ENCODE data around the gene AFAP1. TPM values are rescaled to one million over a fixed set of nuclear protein-coding genes. Genes with fewer than 3 reads are reported as not detected.

Gene AFAP1
- total RNA-seq, 1 donor from 2014 or later: 57.6 TPM

GRCh38 chr4:7938609-7939376, 868 bp downstream of the AFAP1 start:
- Mint-ChIP-seq H3K4me1 (ENCODE audit: low read depth) (peaks cover 31% of the 10 kb centered on the region), H3K36me3 (ENCODE audit: low read depth) (peaks cover 6% of the 10 kb centered on the region), H3K27me3 (ENCODE audit: low read depth) (peaks cover 8% of the 10 kb centered on the region), H3K4me3 (ENCODE audit: low read depth) (peak overlapping the region; percentile 85), H3K9me3 (no peaks in the 10 kb centered on the region), H3K27ac (peak overlapping the region; percentile 58)
- intact Hi-C loops (cut with micrococcal nuclease): loop anchor here (1.0 to 5.0 kb wide), 3 partner anchors 22 to 61 kb away; no protein-coding TSS in a partner anchor
- DNase-seq (ENCODE audit: low spot score): no peak

GRCh38 chr4:7938266-7938608, 1.4 kb downstream of the AFAP1 start:
- peak overlapping the region; percentile 85 for H3K4me3 Mint-ChIP-seq (ENCODE audit: low read depth)
- peaks cover 7% of the 10 kb centered on the region for H3K36me3 Mint-ChIP-seq (ENCODE audit: low read depth)
- H3K27ac Mint-ChIP-seq: peak overlapping the region; percentile 58
- H3K9me3 Mint-ChIP-seq: no peaks in the 10 kb centered on the region
- H3K27me3 Mint-ChIP-seq (ENCODE audit: low read depth): peaks cover 8% of the 10 kb centered on the region
- intact Hi-C loops (cut with micrococcal nuclease): loop anchor here (1.0 to 5.0 kb wide), 2 partner anchors 22 to 61 kb away; no protein-coding TSS in a partner anchor
- H3K4me1 Mint-ChIP-seq (ENCODE audit: low read depth): peaks cover 31% of the 10 kb centered on the region
- no peak for DNase-seq (ENCODE audit: low spot score)

GRCh38 chr4:7937006-7937405, 2.7 kb downstream of the AFAP1 start:
- DNase-seq (ENCODE audit: low spot score): no peak
- Mint-ChIP-seq H3K36me3 (ENCODE audit: low read depth) (peaks cover 7% of the 10 kb centered on the region), H3K27me3 (ENCODE audit: low read depth) (peaks cover 8% of the 10 kb centered on the region), H3K9me3 (no peaks in the 10 kb centered on the region), H3K4me1 (ENCODE audit: low read depth) (peaks cover 31% of the 10 kb centered on the region), H3K27ac (no peak overlapping the region), H3K4me3 (ENCODE audit: low read depth) (no peak overlapping the region)
- intact Hi-C loops (cut with micrococcal nuclease): loop anchor here (5.0 kb wide), 1 partner anchor 60 kb away; no protein-coding TSS in a partner anchor

GRCh38 chr4:7933651-7934510, 5.8 kb downstream of the AFAP1 start:
- no peak for DNase-seq (ENCODE audit: low spot score)
- Mint-ChIP-seq H3K4me3 (ENCODE audit: low read depth) (no peak overlapping the region), H3K4me1 (ENCODE audit: low read depth) (peaks cover 23% of the 10 kb centered on the region), H3K27me3 (ENCODE audit: low read depth) (peaks cover 8% of the 10 kb centered on the region), H3K9me3 (no peaks in the 10 kb centered on the region), H3K36me3 (ENCODE audit: low read depth) (peaks cover 7% of the 10 kb centered on the region), H3K27ac (no peak overlapping the region)
- intact Hi-C loops (cut with micrococcal nuclease): loop anchor here (5.0 kb wide), 1 partner anchor 47 kb away; no protein-coding TSS in a partner anchor

GRCh38 chr4:7932287-7932686, 7.4 kb downstream of the AFAP1 start:
- intact Hi-C loops (cut with micrococcal nuclease): loop anchor here (5.0 kb wide), 1 partner anchor 45 kb away; no protein-coding TSS in a partner anchor
- H3K4me3 Mint-ChIP-seq (ENCODE audit: low read depth): no peak overlapping the region

GRCh38 chr4:7929118-7929951, 10.3 kb downstream of the AFAP1 start:
- no peak overlapping the region for H3K4me3 Mint-ChIP-seq (ENCODE audit: low read depth)
- peaks cover 4% of the 10 kb centered on the region for H3K9me3 Mint-ChIP-seq
- intact Hi-C loops (cut with micrococcal nuclease): no loop called here
- H3K36me3 Mint-ChIP-seq (ENCODE audit: low read depth): peaks cover 12% of the 10 kb centered on the region
- H3K4me1 Mint-ChIP-seq (ENCODE audit: low read depth): peaks cover 5% of the 10 kb centered on the region
- DNase-seq (ENCODE audit: low spot score): no peak
- no peak overlapping the region for H3K27ac Mint-ChIP-seq
- H3K27me3 Mint-ChIP-seq (ENCODE audit: low read depth): no peaks in the 10 kb centered on the region

More at GRCh38 chr4:7932287-7932686, 7.4 kb downstream of the AFAP1 start:
- H3K27ac Mint-ChIP-seq: no peak overlapping the region
- H3K27me3 Mint-ChIP-seq (ENCODE audit: low read depth): peaks cover 3% of the 10 kb centered on the region
- DNase-seq (ENCODE audit: low spot score): no peak
- H3K36me3 Mint-ChIP-seq (ENCODE audit: low read depth): peaks cover 7% of the 10 kb centered on the region
- H3K9me3 Mint-ChIP-seq: no peaks in the 10 kb centered on the region
- H3K4me1 Mint-ChIP-seq (ENCODE audit: low read depth): peaks cover 17% of the 10 kb centered on the region

- no peak overlapping the region for H3K4me3 Mint-ChIP-seq (ENCODE audit: low read depth)
- peaks cover 3% of the 10 kb centered on the region for H3K4me1 Mint-ChIP-seq (ENCODE audit: low read depth)
- no peak for DNase-seq (ENCODE audit: low spot score)
- H3K9me3 Mint-ChIP-seq: peaks cover 4% of the 10 kb centered on the region
- intact Hi-C loops (cut with micrococcal nuclease): no loop called here
- no peaks in the 10 kb centered on the region for H3K27me3 Mint-ChIP-seq (ENCODE audit: low read depth)
- H3K27ac Mint-ChIP-seq: no peak overlapping the region
- peaks cover 7% of the 10 kb centered on the region for H3K36me3 Mint-ChIP-seq (ENCODE audit: low read depth)
These were observed 10.9 kb downstream of the AFAP1 start for GRCh38 chr4:7928711-7929110.

GRCh38 chr4:7926822-7927221, 12.8 kb downstream of the AFAP1 start:
- Mint-ChIP-seq H3K9me3 (peaks cover 4% of the 10 kb centered on the region), H3K27ac (no peak overlapping the region), H3K4me1 (ENCODE audit: low read depth) (peaks cover 4% of the 10 kb centered on the region), H3K27me3 (ENCODE audit: low read depth) (no peaks in the 10 kb centered on the region), H3K36me3 (ENCODE audit: low read depth) (peaks cover 9% of the 10 kb centered on the region), H3K4me3 (ENCODE audit: low read depth) (no peak overlapping the region)
- intact Hi-C loops (cut with micrococcal nuclease): no loop called here
- no peak for DNase-seq (ENCODE audit: low spot score)

GRCh38 chr4:7924570-7924969, 15.1 kb downstream of the AFAP1 start:
- H3K4me1 Mint-ChIP-seq (ENCODE audit: low read depth): peaks cover 4% of the 10 kb centered on the region
- peaks cover 4% of the 10 kb centered on the region for H3K9me3 Mint-ChIP-seq

GRCh38 chr4:7924163-7924562, 15.5 kb downstream of the AFAP1 start:
- Mint-ChIP-seq H3K4me1 (ENCODE audit: low read depth) (peaks cover 4% of the 10 kb centered on the region), H3K4me3 (ENCODE audit: low read depth) (no peak overlapping the region), H3K36me3 (ENCODE audit: low read depth) (peaks cover 9% of the 10 kb centered on the region), H3K27me3 (ENCODE audit: low read depth) (no peaks in the 10 kb centered on the region), H3K27ac (no peak overlapping the region), H3K9me3 (peaks cover 4% of the 10 kb centered on the region)
- intact Hi-C loops (cut with micrococcal nuclease): no loop called here
- DNase-seq (ENCODE audit: low spot score): no peak

More at GRCh38 chr4:7924570-7924969, 15.1 kb downstream of the AFAP1 start:
- no peak overlapping the region for H3K4me3 Mint-ChIP-seq (ENCODE audit: low read depth)
- intact Hi-C loops (cut with micrococcal nuclease): no loop called here
- DNase-seq (ENCODE audit: low spot score): no peak
- H3K36me3 Mint-ChIP-seq (ENCODE audit: low read depth): peaks cover 9% of the 10 kb centered on the region
- no peak overlapping the region for H3K27ac Mint-ChIP-seq
- H3K27me3 Mint-ChIP-seq (ENCODE audit: low read depth): no peaks in the 10 kb centered on the region

GRCh38 chr4:7922466-7922865, 17.2 kb downstream of the AFAP1 start:
- no peak overlapping the region for H3K27ac Mint-ChIP-seq
- H3K4me1 Mint-ChIP-seq (ENCODE audit: low read depth): peaks cover 4% of the 10 kb centered on the region
- H3K36me3 Mint-ChIP-seq (ENCODE audit: low read depth): peaks cover 9% of the 10 kb centered on the region
- peaks cover 4% of the 10 kb centered on the region for H3K9me3 Mint-ChIP-seq
- H3K4me3 Mint-ChIP-seq (ENCODE audit: low read depth): no peak overlapping the region
- H3K27me3 Mint-ChIP-seq (ENCODE audit: low read depth): no peaks in the 10 kb centered on the region
- intact Hi-C loops (cut with micrococcal nuclease): no loop called here
- no peak for DNase-seq (ENCODE audit: low spot score)

GRCh38 chr4:7918981-7919380, 20.7 kb downstream of the AFAP1 start:
- Mint-ChIP-seq H3K27me3 (ENCODE audit: low read depth) (no peaks in the 10 kb centered on the region), H3K27ac (no peak overlapping the region)

More at GRCh38 chr4:7918981-7919380, 20.7 kb downstream of the AFAP1 start:
- Mint-ChIP-seq H3K36me3 (ENCODE audit: low read depth) (peaks cover 4% of the 10 kb centered on the region), H3K4me1 (ENCODE audit: low read depth) (peaks cover 14% of the 10 kb centered on the region), H3K4me3 (ENCODE audit: low read depth) (no peak overlapping the region), H3K9me3 (no peaks in the 10 kb centered on the region)
- no peak for DNase-seq (ENCODE audit: low spot score)
- intact Hi-C loops (cut with micrococcal nuclease): no loop called here

All from activated T-helper 2 cell treated with anti-CD3 and anti-CD28 coated beads, Interferon-gamma antibody, Interleukin-2, Interleukin-4, amounts not matched to agents 10 μg/mL and 5 μg/mL and 100 μg/mL, durations not matched to agents 14 hours and 24 hours and 36 hours (primary cell).